Lower leg skin (tissue), 4 donors: ENCODE measurements around the gene CENPP. TPM values are rescaled to one million over a fixed set of nuclear protein-coding genes. Genes with fewer than 3 reads are reported as not detected.

Source experiments
- DNase-seq, 2 donors: peaks; one replicate each; pipeline ENCODE4 v3.0.0-alpha.2; 2019; ENCODE audit warnings: low spot score in 2 of 2
- H3K4me3 ChIP-seq: fragments of 200-600 bp; sonication (generic); 2 replicates; pipeline ENCODE4 v1.5.1; 2017; ENCODE audit warnings: mild to moderate bottlenecking, low read depth; ENCODE audit not compliant: poor library complexity, severe bottlenecking
- POLR2A ChIP-seq, 2 donors: fragments of 450-650 bp; IDR thresholded peaks; one replicate each; pipeline ENCODE4 v1.6.1; 2016 to 2017; ENCODE audit warnings: antibody characterized with exemption in 2 of 2, mild to moderate bottlenecking in 1 of 2, moderate library complexity in 1 of 2
- WGBS, 2 donors: methylation state at CpG; one replicate each; pipeline ENCODE4 v1.1.5; 2018; 5-methylcytosine and 5-hydroxymethylcytosine counted together
- intact Hi-C: fragments of 100-400 bp; cut with DNase I; formaldehyde crosslinking; loops from one replicate; pipeline ENCODE4 v1.15.0; 2023; ENCODE audit warnings: low total_unique reads
- total RNA-seq, 4 donors: library from RNA; depleted of rRNA; stranded (reverse); fragments of >200 nt; gene quantifications; one replicate each; pipeline ENCODE4 v1.1.0, GENCODE V29; 2016
- TF ChIP-seq, protein P1 (sequence below), 3 donors: fragments of 450-650 bp; IDR thresholded peaks; one replicate each; pipeline ENCODE4 v1.5.1; 2016; ENCODE audit warnings: antibody characterized with exemption in 3 of 3, mild to moderate bottlenecking in 3 of 3, moderate library complexity in 2 of 3

Gene CENPP
- total RNA-seq, 4 donors from 2014 or later: 7.8 to 28.8 (median 12.2) TPM

DNA sequence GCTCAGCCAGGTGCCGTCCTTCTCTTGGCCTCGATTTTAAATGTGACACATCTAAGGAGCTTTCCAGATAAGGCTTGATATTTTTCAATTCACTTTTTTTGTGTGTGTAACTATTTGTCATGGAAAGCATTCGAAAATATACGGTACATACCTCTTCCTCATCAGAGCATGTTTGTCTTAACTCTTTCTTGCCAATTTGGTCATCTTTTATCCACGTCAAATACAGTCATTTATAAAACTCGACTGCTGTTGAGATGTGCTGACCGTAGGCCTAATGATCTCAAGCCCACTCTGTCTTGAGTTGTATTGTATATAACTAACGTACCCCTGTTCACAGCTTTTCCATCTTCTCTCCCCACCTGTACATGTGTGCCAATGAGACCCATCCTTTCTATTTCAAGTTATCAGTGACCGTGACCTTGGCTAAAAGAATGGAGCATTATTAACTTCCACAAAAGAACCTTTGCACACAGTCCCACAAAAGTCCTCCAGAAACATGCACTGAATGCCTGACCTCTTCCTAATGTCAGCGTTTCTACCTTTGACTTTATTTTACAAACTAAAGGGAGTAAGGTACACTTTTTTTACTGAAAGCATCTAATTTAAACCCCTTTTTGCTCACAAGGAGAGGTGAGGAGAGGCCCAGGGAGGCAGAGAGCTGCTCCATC is 282.6 kb downstream of the CENPP start:
- TF ChIP-seq, protein P1, sequence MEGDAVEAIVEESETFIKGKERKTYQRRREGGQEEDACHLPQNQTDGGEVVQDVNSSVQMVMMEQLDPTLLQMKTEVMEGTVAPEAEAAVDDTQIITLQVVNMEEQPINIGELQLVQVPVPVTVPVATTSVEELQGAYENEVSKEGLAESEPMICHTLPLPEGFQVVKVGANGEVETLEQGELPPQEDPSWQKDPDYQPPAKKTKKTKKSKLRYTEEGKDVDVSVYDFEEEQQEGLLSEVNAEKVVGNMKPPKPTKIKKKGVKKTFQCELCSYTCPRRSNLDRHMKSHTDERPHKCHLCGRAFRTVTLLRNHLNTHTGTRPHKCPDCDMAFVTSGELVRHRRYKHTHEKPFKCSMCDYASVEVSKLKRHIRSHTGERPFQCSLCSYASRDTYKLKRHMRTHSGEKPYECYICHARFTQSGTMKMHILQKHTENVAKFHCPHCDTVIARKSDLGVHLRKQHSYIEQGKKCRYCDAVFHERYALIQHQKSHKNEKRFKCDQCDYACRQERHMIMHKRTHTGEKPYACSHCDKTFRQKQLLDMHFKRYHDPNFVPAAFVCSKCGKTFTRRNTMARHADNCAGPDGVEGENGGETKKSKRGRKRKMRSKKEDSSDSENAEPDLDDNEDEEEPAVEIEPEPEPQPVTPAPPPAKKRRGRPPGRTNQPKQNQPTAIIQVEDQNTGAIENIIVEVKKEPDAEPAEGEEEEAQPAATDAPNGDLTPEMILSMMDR (IDR thresholded peaks at IDR 0.05): no peak
- TF ChIP-seq POLR2A (IDR thresholded peaks at IDR 0.05): no peak
- no peak overlapping the region for H3K4me3 ChIP-seq
- DNase-seq: no peak
- intact Hi-C loops: no loop called here
- 53 to 54% methylated on average over 10 of the region's 10 CpGs for WGBS, 2 donors

- H3K4me3 ChIP-seq: no peak overlapping the region
- TF ChIP-seq, protein P1 (IDR thresholded peaks at IDR 0.05): no peak
- no peak for TF ChIP-seq POLR2A (IDR thresholded peaks at IDR 0.05)
- 35 to 37% methylated on average over 11 of the region's 11 CpGs for WGBS, 2 donors
- intact Hi-C loops: no loop called here
- peak; percentile 21 to 84 for DNase-seq
Measured at GRCh38 chr9:92608909-92609445, 283.2 kb downstream of the CENPP start.

- no peak for TF ChIP-seq POLR2A (IDR thresholded peaks at IDR 0.05)
- WGBS, 2 donors: 86 to 87% methylated on average over 31 to 32 of the region's 32 CpGs
- intact Hi-C loops: no loop called here
- DNase-seq: peak in 1 of 2 donors; percentile 82
- no peak overlapping the region for H3K4me3 ChIP-seq
Measured at GRCh38 chr9:92610470-92611420, 285.0 kb downstream of the CENPP start.

DNA sequence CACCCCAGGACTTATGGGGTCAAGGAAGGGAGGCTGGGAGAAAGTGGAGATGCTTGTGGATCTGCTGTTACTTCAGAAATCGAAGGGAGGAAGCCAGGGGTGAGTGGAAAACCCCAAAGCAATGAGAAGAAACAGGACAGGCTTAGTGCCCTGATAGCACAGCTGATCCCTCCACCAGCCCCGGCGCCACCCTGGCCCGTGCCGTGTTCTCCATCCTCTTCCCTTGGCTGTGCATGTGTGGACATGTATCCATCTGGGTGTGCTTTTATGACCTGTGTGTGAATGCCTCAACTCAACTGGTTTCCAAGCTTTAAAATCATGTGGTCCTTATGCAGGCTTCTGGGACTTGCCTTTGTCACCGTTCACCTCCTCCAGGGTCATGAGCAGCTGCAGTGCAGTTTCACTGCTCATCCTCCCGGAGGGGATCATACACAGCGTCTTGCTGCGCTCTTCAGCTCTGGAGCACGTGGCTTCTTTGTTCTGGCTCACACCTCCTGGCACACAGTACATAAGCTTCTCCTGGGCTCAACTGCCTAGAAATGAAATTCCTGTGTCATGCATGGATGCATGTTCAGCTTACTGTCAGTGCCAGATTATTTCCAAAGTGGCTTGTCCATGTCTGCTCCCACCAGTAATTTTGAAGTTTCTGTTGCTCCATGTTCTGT is 286.0 kb downstream of the CENPP start:
- no peak overlapping the region for H3K4me3 ChIP-seq
- intact Hi-C loops: no loop called here
- WGBS, 2 donors: 49 to 55% methylated on average over 10 of the region's 10 CpGs
- peak; percentile 49 to 85 for DNase-seq
- TF ChIP-seq POLR2A (IDR thresholded peaks at IDR 0.05): no peak
- TF ChIP-seq, protein P1 (IDR thresholded peaks at IDR 0.05): no peak

- intact Hi-C loops: no loop called here
- no peak for TF ChIP-seq POLR2A (IDR thresholded peaks at IDR 0.05)
- TF ChIP-seq, protein P1 (IDR thresholded peaks at IDR 0.05): no peak
- WGBS, 2 donors: 49 to 68% methylated on average over 5 of the region's 5 CpGs
- peak in 1 of 2 donors; percentile 61 for DNase-seq
- no peak overlapping the region for H3K4me3 ChIP-seq
Measured at GRCh38 chr9:92612292-92612691, 286.5 kb downstream of the CENPP start.
